GM21576 (cell line): ENCODE results near the gene AJM1.
"Not testable (repeated sequence)": the region's sequence is repeated elsewhere in the genome, so short reads cannot be mapped to it uniquely, and the experiment has no call there.

ENCODE experiments used
- ATAC-seq: cut with Tn5 transposase; IDR thresholded peaks from one replicate; pipeline ENCODE4 v1.9.1; 2021; ENCODE audit warnings: mild to moderate bottlenecking, moderate library complexity; ENCODE audit not compliant: unreplicated experiment

The AJM1 gene

GRCh38 chr9:136842380-136842948, at the start of gene AJM1:
AJM1 (plus strand) TSS chr9:136842478; CDS start chr9:136844415, 1,937 bp downstream.
- peak; percentile 60 for ATAC-seq

- ATAC-seq = no peak
Observed at GRCh38 chr9:136793086-136793946, 49.0 kb upstream of the AJM1 start.

GRCh38 chr9:136794281-136794999, 47.8 kb upstream of the AJM1 start:
- ATAC-seq = no peak

- ATAC-seq = no peak
Observed at GRCh38 chr9:136795000-136795348, 47.3 kb upstream of the AJM1 start.

GRCh38 chr9:136796238-136796774, 46.0 kb upstream of the AJM1 start, which contains the start of gene CCDC183:
CCDC183 (plus strand) TSS chr9:136796338; CDS start chr9:136796398, 60 bp downstream.
- ATAC-seq = no peak

GRCh38 chr9:136796775-136797347, 45.4 kb upstream of the AJM1 start:
- not testable (repeated sequence) for ATAC-seq

- ATAC-seq = no peak
Observed at GRCh38 chr9:136798708-136799078, 43.6 kb upstream of the AJM1 start.

- ATAC-seq = no peak
Observed at GRCh38 chr9:136799079-136799853, 43.0 kb upstream of the AJM1 start.

GRCh38 chr9:136799854-136800657, 42.2 kb upstream of the AJM1 start:
- ATAC-seq = no peak

GRCh38 chr9:136802321-136802720, 40.0 kb upstream of the AJM1 start:
- no peak for ATAC-seq

GRCh38 chr9:136803009-136803550, 39.2 kb upstream of the AJM1 start:
- ATAC-seq = not testable (repeated sequence)

GRCh38 chr9:136803551-136804508, 38.4 kb upstream of the AJM1 start:
- no peak for ATAC-seq

GRCh38 chr9:136804509-136805206, 37.6 kb upstream of the AJM1 start:
- no peak for ATAC-seq

GRCh38 chr9:136805207-136805740, 37.0 kb upstream of the AJM1 start:
- no peak for ATAC-seq

- ATAC-seq = no peak
Observed at GRCh38 chr9:136806067-136806466, 36.2 kb upstream of the AJM1 start.

- ATAC-seq = no peak
Observed at GRCh38 chr9:136806631-136807201, 35.6 kb upstream of the AJM1 start.
